SU-DHL-6 (cell line): ENCODE data around the gene UPF3A.
"Not testable (repeated sequence)": the region's sequence is repeated elsewhere in the genome, so short reads cannot be mapped to it uniquely, and the experiment has no call there.

Experiments used
- H2AFZ ChIP-seq: fragments of 200-600 bp; sonication (generic); 2 replicates; pipeline ENCODE4 v1.6.1; 2014; ENCODE audit warnings: low read depth, mild to moderate bottlenecking, moderate library complexity, mixed read lengths, antibody characterized with exemption, low read length; ENCODE audit not compliant: severe bottlenecking
- H3F3A ChIP-seq: fragments of 200-600 bp; shearing (Covaris generic); 2 replicates; pipeline ENCODE4 v1.6.0; 2016; ENCODE audit warnings: antibody characterized with exemption, mild to moderate bottlenecking; ENCODE audit not compliant: insufficient read depth
- H3K27ac ChIP-seq: fragments of 200-600 bp; sonication (generic); 2 replicates; pipeline ENCODE4 v1.5.1; 2016; ENCODE audit warnings: low read depth, mild to moderate bottlenecking, low read length, moderate library complexity, mixed read lengths
- H3K27me3 ChIP-seq: fragments of 200-600 bp; sonication (generic), shearing (Covaris generic); 2 replicates; pipeline ENCODE4 v1.6.0; 2014; ENCODE audit warnings: mild to moderate bottlenecking, low read length
- H3K36me3 ChIP-seq: fragments of 200-600 bp; sonication (generic); 2 replicates; pipeline ENCODE4 v1.6.1; 2014; ENCODE audit warnings: mild to moderate bottlenecking, low read length, mixed read lengths
- H3K4me2 ChIP-seq: fragments of 300-600, 200-600 bp; shearing (Covaris generic), sonication (generic); 2 replicates; pipeline ENCODE4 v1.6.0; 2014; ENCODE audit warnings: low read length, low read depth, mild to moderate bottlenecking; ENCODE audit not compliant: poor library complexity, severe bottlenecking
- H3K4me3 ChIP-seq: fragments of 200-600 bp; sonication (generic); 2 replicates; pipeline ENCODE4 v1.5.1; 2014; ENCODE audit warnings: antibody characterized with exemption, low read length, mild to moderate bottlenecking, mixed read lengths; ENCODE audit not compliant: insufficient read depth, poor library complexity, severe bottlenecking
- H3K79me2 ChIP-seq: fragments of 200-600 bp; sonication (generic); 2 replicates; pipeline ENCODE4 v1.6.1; 2014; ENCODE audit warnings: mild to moderate bottlenecking, low read length, moderate library complexity; ENCODE audit not compliant: insufficient read depth
- H3K9ac ChIP-seq: fragments of 200-600 bp; sonication (generic); 2 replicates; pipeline ENCODE4 v1.7.0; 2014; ENCODE audit warnings: mild to moderate bottlenecking, low read length
- H3K9me2 ChIP-seq: fragments of 200-600 bp; sonication (generic); replicated peaks from 2 replicates; pipeline ENCODE4 v1.6.1; 2014; ENCODE audit warnings: low read length; ENCODE audit not compliant: insufficient read depth
- H3K9me3 ChIP-seq: fragments of 200-600 bp; sonication (generic); 2 replicates; pipeline ENCODE4 v1.6.1; 2014; ENCODE audit warnings: low read length, mixed read lengths; ENCODE audit not compliant: insufficient read depth
- H4K20me1 ChIP-seq: fragments of 200-600 bp; sonication (generic); 2 replicates; pipeline ENCODE4 v1.6.1; 2014; ENCODE audit warnings: low read depth, mild to moderate bottlenecking, antibody characterized with exemption, low read length, moderate library complexity, mixed read lengths
- CTCF ChIP-seq: fragments of 200-600 bp; sonication (generic); IDR thresholded peaks from one replicate; pipeline ENCODE4 v1.5.1; 2017; ENCODE audit warnings: antibody characterized with exemption, mild to moderate bottlenecking, low read length, moderate library complexity; ENCODE audit not compliant: insufficient read depth, poor library complexity, severe bottlenecking
- EZH2phosphoT487 ChIP-seq: fragments of 200-600 bp; sonication (generic), shearing (Covaris generic); conservative IDR thresholded peaks from 2 replicates; pipeline ENCODE4 v1.6.1; 2018; ENCODE audit warnings: mild to moderate bottlenecking, antibody characterized with exemption, low read length, moderate library complexity, mixed read lengths

Gene UPF3A

GRCh38 chr13:114338959-114339358 lies 57.6 kb downstream of the UPF3A start:
- no peaks in the 10 kb centered on the region for H3K9me3 ChIP-seq
- no peak overlapping the region for H3K4me2 ChIP-seq
- H3F3A ChIP-seq: 0 out of 2 replicates have a peak, but pooled peaks cover 4% of the 10 kb centered on the region
- H2AFZ ChIP-seq: no peak overlapping the region
- no peaks in the 10 kb centered on the region for H4K20me1 ChIP-seq
- no peak overlapping the region for H3K4me3 ChIP-seq
- H3K36me3 ChIP-seq: no peaks in the 10 kb centered on the region
- H3K9ac ChIP-seq: no peak overlapping the region
- H3K9me2 ChIP-seq: no peaks in the 10 kb centered on the region
- no peaks in the 10 kb centered on the region for H3K27me3 ChIP-seq
- H3K79me2 ChIP-seq: no peaks in the 10 kb centered on the region
- TF ChIP-seq EZH2phosphoT487: no peak
- TF ChIP-seq CTCF: no peak
- no peak overlapping the region for H3K27ac ChIP-seq

- Histone ChIP-seq H3K9ac (no peak overlapping the region), H3K36me3 (no peaks in the 10 kb centered on the region), H3K9me2 (no peaks in the 10 kb centered on the region), H4K20me1 (no peaks in the 10 kb centered on the region), H3K27me3 (no peaks in the 10 kb centered on the region), H3K4me2 (peak overlapping the region; percentile 1), H2AFZ (no peak overlapping the region), H3K4me3 (no peak overlapping the region), H3K9me3 (no peaks in the 10 kb centered on the region), H3F3A (0 out of 2 replicates have a peak, but pooled peaks cover 4% of the 10 kb centered on the region), H3K79me2 (no peaks in the 10 kb centered on the region), H3K27ac (no peak overlapping the region)
- TF ChIP-seq EZH2phosphoT487: no peak
- peak; percentile 81 for TF ChIP-seq CTCF
These were observed 58.6 kb downstream of the UPF3A start for GRCh38 chr13:114339857-114340534.

DNA sequence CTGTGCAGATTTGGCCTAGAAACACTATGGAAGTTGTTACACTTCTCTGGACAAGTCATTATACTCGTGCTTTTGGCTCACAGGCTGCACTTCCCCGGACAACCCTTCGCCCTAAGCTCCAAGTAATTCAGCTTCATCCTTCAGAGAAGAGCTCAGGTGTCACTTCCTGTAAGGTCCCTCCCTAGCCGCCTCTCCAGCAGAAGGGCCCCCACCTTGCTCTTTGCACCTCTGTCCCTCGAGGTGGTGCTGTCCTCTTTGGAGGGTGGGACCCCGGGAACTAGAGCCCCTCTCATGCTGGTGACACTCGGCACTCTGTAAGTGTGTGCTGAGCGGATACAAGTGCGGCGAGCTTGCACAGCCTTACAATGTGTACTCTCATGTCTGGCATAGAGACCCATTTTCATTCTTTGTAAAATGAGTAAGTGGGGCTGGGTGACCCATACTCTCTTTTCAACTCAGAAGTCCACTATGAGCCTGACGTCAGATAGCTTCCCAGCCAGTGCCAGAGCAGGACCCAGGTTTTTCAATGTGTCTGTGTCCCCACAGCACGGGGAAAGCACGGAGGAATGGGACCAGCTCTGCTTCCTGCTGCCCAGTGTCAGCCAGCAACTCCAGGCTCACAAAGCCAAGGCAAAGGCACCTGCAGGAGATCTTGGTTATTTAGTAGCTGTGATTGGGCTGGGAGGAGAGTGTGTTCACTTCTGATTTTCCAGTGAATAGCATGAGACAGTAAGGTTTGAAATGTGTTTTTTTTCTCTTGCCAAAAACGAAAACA lies 59.8 kb downstream of the UPF3A start:
- Histone ChIP-seq H3F3A (0 out of 2 replicates have a peak, but pooled peaks cover 4% of the 10 kb centered on the region), H3K79me2 (no peaks in the 10 kb centered on the region), H3K4me2 (no peak overlapping the region), H3K9me3 (no peaks in the 10 kb centered on the region), H3K9ac (no peak overlapping the region), H3K27me3 (no peaks in the 10 kb centered on the region), H4K20me1 (no peaks in the 10 kb centered on the region), H2AFZ (no peak overlapping the region), H3K9me2 (no peaks in the 10 kb centered on the region), H3K27ac (no peak overlapping the region), H3K36me3 (no peaks in the 10 kb centered on the region), H3K4me3 (no peak overlapping the region)
- no peak for TF ChIP-seq CTCF
- TF ChIP-seq EZH2phosphoT487: no peak

- H3K27ac ChIP-seq, H3K9ac ChIP-seq, H3K9me3 ChIP-seq, H3K4me3 ChIP-seq, H3K79me2 ChIP-seq, H3K9me2 ChIP-seq, H3K4me2 ChIP-seq, H3K36me3 ChIP-seq, H2AFZ ChIP-seq, H4K20me1 ChIP-seq, H3F3A ChIP-seq, H3K27me3 ChIP-seq: not testable (repeated sequence)
These were observed 65.9 kb downstream of the UPF3A start for GRCh38 chr13:114347256-114347655.
